Mammary epithelial cell (primary cell): ENCODE results near the gene NTN1.

Experiments
- CTCF ChIP-seq, 2 donors: IDR thresholded peaks in 1 of 2; conservative IDR thresholded peaks in 1 of 2; 2 replicates each; pipeline ENCODE4 v1.5.1; 2011 to 2012; ENCODE audit warnings: inconsistent platforms in 2 of 2, low read length in 2 of 2, mild to moderate bottlenecking in 2 of 2, control low read depth in 1 of 2, low read depth in 1 of 2; ENCODE audit not compliant: insufficient read depth in 1 of 2; ENCODE audit errors: extremely low read depth in 1 of 2
- EZH2 ChIP-seq: IDR thresholded peaks from 2 replicates; pipeline ENCODE4 v1.6.1; 2012; ENCODE audit warnings: low read length, inconsistent platforms, borderline replicate concordance

GRCh38 chr17:9238340-9239245 lies 217.3 kb downstream of the NTN1 start:
- TF ChIP-seq EZH2, result no peak
- TF ChIP-seq CTCF (conservative IDR thresholded peaks at IDR 0.05 in 1 of 2, IDR thresholded peaks at IDR 0.05 in 1 of 2; ENCODE audit: extremely low read depth in 1 of 2, insufficient read depth in 1 of 2, low read depth in 1 of 2, low read length in 2 of 2), result no peak
